Measurements from ENCODE around the gene IFI27L1.

Gene IFI27L1

GRCh38 chr14:94125659-94126418 is 44.7 kb downstream of the IFI27L1 start:
- Mint-ChIP-seq H3K27me3 (no peaks in the 10 kb centered on the region), H3K27ac (no peak overlapping the region), H3K4me1 (peaks cover 23% of the 10 kb centered on the region), H3K4me3 (no peak overlapping the region), H3K36me3 (peaks cover 7% of the 10 kb centered on the region), H3K9me3 (peaks cover 3% of the 10 kb centered on the region)
- no peak for ATAC-seq

GRCh38 chr14:94126419-94126677 is 45.2 kb downstream of the IFI27L1 start:
- Mint-ChIP-seq H3K9me3 (no peaks in the 10 kb centered on the region), H3K27ac (no peak overlapping the region), H3K27me3 (no peaks in the 10 kb centered on the region), H3K4me3 (no peak overlapping the region), H3K4me1 (peaks cover 23% of the 10 kb centered on the region), H3K36me3 (peaks cover 7% of the 10 kb centered on the region)
- no peak for ATAC-seq

DNA sequence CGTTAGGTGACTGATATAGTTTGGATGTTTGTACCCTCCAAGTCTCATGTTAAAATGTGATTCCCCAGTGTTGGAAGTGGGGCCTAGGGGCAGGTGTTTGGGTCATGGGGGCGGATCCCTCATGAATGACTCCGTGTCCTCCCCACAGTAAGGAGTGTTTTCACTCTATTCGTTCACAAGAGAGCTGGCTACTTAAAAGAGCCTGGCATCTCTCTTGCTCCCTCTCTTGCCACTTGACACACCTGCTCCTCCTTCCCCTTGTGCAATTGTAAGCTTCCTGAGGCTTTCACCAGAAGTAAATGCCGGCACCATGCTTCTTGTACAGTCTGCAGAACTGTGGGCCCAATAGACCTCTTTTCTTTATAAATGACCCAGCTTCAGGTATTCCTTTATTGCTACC is 45.7 kb downstream of the IFI27L1 start:
- Mint-ChIP-seq H3K9me3 (no peaks in the 10 kb centered on the region), H3K27ac (no peak overlapping the region), H3K4me1 (peaks cover 23% of the 10 kb centered on the region), H3K27me3 (no peaks in the 10 kb centered on the region), H3K4me3 (no peak overlapping the region), H3K36me3 (peaks cover 7% of the 10 kb centered on the region)
- ATAC-seq, result no peak

DNA sequence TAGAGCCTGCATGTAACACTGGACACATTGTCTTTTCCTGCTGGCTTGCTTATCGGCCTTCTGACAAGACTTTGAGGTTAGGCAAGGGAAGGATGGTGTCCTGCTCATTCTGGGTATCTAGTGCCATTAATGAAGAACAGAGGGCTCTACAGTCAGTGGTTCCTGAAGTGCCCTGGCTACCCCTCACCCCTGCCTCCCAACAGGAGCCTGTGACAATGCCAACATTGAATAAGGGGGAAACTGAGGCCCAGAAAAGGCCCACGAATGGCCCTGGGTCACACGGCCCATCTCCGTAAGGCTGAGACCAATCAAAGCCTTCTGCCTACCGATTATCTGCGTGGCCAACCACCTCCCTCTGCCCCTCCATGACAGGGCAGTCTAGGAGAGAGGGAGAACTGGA is 46.2 kb downstream of the IFI27L1 start:
- no peak for ATAC-seq
- peaks cover 7% of the 10 kb centered on the region for H3K36me3 Mint-ChIP-seq
- no peaks in the 10 kb centered on the region for H3K9me3 Mint-ChIP-seq
- H3K4me1 Mint-ChIP-seq, result peaks cover 23% of the 10 kb centered on the region
- H3K27ac Mint-ChIP-seq, result no peak overlapping the region
- no peak overlapping the region for H3K4me3 Mint-ChIP-seq
- H3K27me3 Mint-ChIP-seq, result no peaks in the 10 kb centered on the region

GRCh38 chr14:94128216-94128839 is 47.2 kb downstream of the IFI27L1 start:
- peaks cover 7% of the 10 kb centered on the region for H3K36me3 Mint-ChIP-seq
- H3K27ac Mint-ChIP-seq, result peak overlapping the region; percentile 87
- H3K4me1 Mint-ChIP-seq, result peaks cover 23% of the 10 kb centered on the region
- peaks cover 2% of the 10 kb centered on the region for H3K27me3 Mint-ChIP-seq
- ATAC-seq, result no peak
- no peaks in the 10 kb centered on the region for H3K9me3 Mint-ChIP-seq
- H3K4me3 Mint-ChIP-seq, result peak overlapping the region; percentile 92

- peak; percentile 96 for ATAC-seq
- Mint-ChIP-seq H3K27me3 (peaks cover 10% of the 10 kb centered on the region), H3K9me3 (no peaks in the 10 kb centered on the region), H3K4me3 (peak within 1 kb of the TSS; percentile 92), H3K36me3 (peaks cover 7% of the 10 kb centered on the region), H3K27ac (peak within 1 kb of the TSS; percentile 87), H3K4me1 (peaks cover 23% of the 10 kb centered on the region)
These were observed 48.1 kb downstream of the IFI27L1 start, which contains the start of gene IFI27L2 for GRCh38 chr14:94129111-94129757. Gene IFI27L2, minus strand, starts transcription at chr14:94129604. Its CDS starts 40 bp downstream, at chr14:94129564.

- Mint-ChIP-seq H3K4me1 (peaks cover 23% of the 10 kb centered on the region), H3K9me3 (no peaks in the 10 kb centered on the region), H3K4me3 (peak overlapping the region; percentile 92), H3K36me3 (peaks cover 7% of the 10 kb centered on the region), H3K27me3 (peaks cover 10% of the 10 kb centered on the region), H3K27ac (peak overlapping the region; percentile 87)
- no peak for ATAC-seq
These were observed 48.8 kb downstream of the IFI27L1 start for GRCh38 chr14:94129758-94130414.

GRCh38 chr14:94132285-94132887 is 51.3 kb downstream of the IFI27L1 start:
- Mint-ChIP-seq H3K4me1 (peaks cover 23% of the 10 kb centered on the region), H3K27ac (no peak overlapping the region), H3K27me3 (peaks cover 10% of the 10 kb centered on the region), H3K4me3 (no peak overlapping the region), H3K9me3 (peaks cover 3% of the 10 kb centered on the region), H3K36me3 (peaks cover 2% of the 10 kb centered on the region)
- no peak for ATAC-seq

DNA sequence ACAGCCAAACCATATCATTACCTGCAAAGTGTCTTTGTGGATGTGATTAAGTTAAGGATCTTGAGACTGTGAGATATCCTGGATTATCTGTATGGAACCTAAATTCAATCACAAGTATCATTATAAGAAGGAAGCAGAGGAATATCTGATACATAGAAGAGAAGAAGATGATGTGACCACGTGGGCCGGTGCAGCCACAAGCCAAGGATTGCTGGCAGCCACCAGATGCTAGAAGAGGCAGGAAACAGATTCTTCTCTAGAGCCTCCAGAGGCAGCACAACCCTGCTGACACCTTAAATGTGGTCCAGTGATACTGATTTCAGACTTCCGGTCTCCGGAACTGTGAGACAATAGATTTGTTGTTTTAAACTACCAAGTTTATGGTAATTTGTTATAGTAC is 54.4 kb downstream of the IFI27L1 start:
- peaks cover 3% of the 10 kb centered on the region for H3K9me3 Mint-ChIP-seq
- H3K27me3 Mint-ChIP-seq, result peaks cover 18% of the 10 kb centered on the region

GRCh38 chr14:94136575-94137331 is 55.6 kb downstream of the IFI27L1 start:
- H3K27me3 Mint-ChIP-seq, result peaks cover 18% of the 10 kb centered on the region
- no peak overlapping the region for H3K4me3 Mint-ChIP-seq
- H3K36me3 Mint-ChIP-seq, result no peaks in the 10 kb centered on the region
- no peaks in the 10 kb centered on the region for H3K4me1 Mint-ChIP-seq
- no peak overlapping the region for H3K27ac Mint-ChIP-seq
- peak; percentile 89 for ATAC-seq
- H3K9me3 Mint-ChIP-seq, result peaks cover 3% of the 10 kb centered on the region

More for the DNA sequence above, 54.4 kb downstream of the IFI27L1 start:
- Mint-ChIP-seq H3K4me1 (peaks cover under 1% of the 10 kb centered on the region), H3K4me3 (no peak overlapping the region), H3K36me3 (no peaks in the 10 kb centered on the region), H3K27ac (no peak overlapping the region)
- no peak for ATAC-seq

DNA sequence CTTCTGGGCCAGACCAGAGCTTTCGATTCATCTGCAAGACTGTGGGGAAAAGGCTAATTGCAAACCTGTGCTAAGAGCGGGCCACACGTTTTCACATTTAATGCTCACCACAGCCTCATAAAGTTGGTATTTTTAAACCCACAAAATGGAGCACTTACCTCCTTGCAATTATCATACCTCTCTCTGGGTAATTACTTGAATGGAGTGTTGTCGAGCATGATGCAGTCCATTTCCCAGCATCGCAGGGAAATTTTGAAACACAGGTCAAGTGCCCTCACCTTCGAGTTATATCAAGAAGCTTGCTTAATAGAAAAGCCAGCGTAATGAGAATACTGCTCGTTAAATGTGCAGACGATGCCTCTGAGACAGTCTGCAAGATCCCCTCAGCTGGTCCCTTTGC is 57.1 kb downstream of the IFI27L1 start:
- no peaks in the 10 kb centered on the region for H3K4me1 Mint-ChIP-seq
- no peak overlapping the region for H3K4me3 Mint-ChIP-seq
- peaks cover 3% of the 10 kb centered on the region for H3K9me3 Mint-ChIP-seq
- ATAC-seq, result no peak
- no peaks in the 10 kb centered on the region for H3K36me3 Mint-ChIP-seq
- H3K27me3 Mint-ChIP-seq, result peaks cover 17% of the 10 kb centered on the region
- H3K27ac Mint-ChIP-seq, result no peak overlapping the region

DNA sequence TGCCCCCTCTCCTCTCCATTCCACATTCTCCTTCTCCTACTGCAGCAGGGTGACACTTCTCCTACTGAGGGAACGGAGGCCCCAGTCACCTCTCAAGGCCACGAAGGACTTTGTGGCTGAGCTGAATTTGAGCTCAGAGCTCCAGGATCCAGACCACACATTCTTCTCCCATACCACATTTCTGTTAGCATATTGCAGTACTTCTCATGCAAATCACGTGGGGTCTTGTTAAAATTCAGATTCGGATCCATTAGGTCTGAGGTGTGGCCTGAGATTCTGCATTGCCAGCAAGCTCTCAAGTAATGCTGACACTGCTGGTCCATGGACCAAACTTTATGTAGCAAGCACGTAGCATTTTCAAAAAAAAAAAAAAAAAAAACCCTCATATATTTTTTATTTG is 57.9 kb downstream of the IFI27L1 start:
- Mint-ChIP-seq H3K4me3 (no peak overlapping the region), H3K9me3 (peaks cover 3% of the 10 kb centered on the region), H3K4me1 (no peaks in the 10 kb centered on the region), H3K36me3 (no peaks in the 10 kb centered on the region), H3K27me3 (peaks cover 9% of the 10 kb centered on the region), H3K27ac (no peak overlapping the region)
- no peak for ATAC-seq

GRCh38 chr14:94139421-94139820 is 58.3 kb downstream of the IFI27L1 start:
- no peaks in the 10 kb centered on the region for H3K36me3 Mint-ChIP-seq
- H3K27ac Mint-ChIP-seq, result no peak overlapping the region
- peaks cover 3% of the 10 kb centered on the region for H3K9me3 Mint-ChIP-seq
- no peaks in the 10 kb centered on the region for H3K4me1 Mint-ChIP-seq
- no peak for ATAC-seq
- H3K4me3 Mint-ChIP-seq, result no peak overlapping the region
- peaks cover 8% of the 10 kb centered on the region for H3K27me3 Mint-ChIP-seq

GRCh38 chr14:94142247-94142646 is 61.1 kb downstream of the IFI27L1 start:
- no peak overlapping the region for H3K27ac Mint-ChIP-seq
- no peaks in the 10 kb centered on the region for H3K36me3 Mint-ChIP-seq
- H3K4me3 Mint-ChIP-seq, result no peak overlapping the region
- H3K4me1 Mint-ChIP-seq, result peaks cover 6% of the 10 kb centered on the region
- no peaks in the 10 kb centered on the region for H3K9me3 Mint-ChIP-seq
- ATAC-seq, result no peak
- H3K27me3 Mint-ChIP-seq, result peaks cover 8% of the 10 kb centered on the region
